GM19395 (cell line): ENCODE data around the gene KCNJ16.
A peak's percentile ranks its signal among the peaks of the same experiment; 100 is the strongest.

Experiments
- ATAC-seq: cut with Tn5 transposase; IDR thresholded peaks from one replicate; pipeline ENCODE4 v1.9.1; 2021; ENCODE audit warnings: mild to moderate bottlenecking, moderate library complexity; ENCODE audit not compliant: unreplicated experiment

Gene KCNJ16

DNA sequence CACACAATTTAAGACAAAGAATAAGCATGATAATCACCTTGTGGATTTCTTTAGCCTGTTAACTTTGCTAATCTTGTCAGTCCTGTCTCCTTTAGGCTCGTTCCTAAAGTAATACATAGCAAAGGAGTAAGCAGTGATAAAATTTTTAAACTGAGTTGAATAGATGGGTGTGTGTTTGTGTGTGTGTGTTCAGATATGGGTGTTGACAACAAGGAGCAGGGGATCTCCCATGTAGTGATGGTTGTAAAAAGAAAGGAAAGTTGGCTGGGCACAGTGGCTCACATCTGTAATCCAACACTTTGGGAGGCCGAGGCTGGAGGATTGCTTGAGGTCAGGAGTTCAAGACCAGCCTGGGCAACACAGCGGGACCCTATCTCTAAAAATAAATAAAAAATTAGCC, 49.7 kb downstream of the KCNJ16 start:
- ATAC-seq = no peak

DNA sequence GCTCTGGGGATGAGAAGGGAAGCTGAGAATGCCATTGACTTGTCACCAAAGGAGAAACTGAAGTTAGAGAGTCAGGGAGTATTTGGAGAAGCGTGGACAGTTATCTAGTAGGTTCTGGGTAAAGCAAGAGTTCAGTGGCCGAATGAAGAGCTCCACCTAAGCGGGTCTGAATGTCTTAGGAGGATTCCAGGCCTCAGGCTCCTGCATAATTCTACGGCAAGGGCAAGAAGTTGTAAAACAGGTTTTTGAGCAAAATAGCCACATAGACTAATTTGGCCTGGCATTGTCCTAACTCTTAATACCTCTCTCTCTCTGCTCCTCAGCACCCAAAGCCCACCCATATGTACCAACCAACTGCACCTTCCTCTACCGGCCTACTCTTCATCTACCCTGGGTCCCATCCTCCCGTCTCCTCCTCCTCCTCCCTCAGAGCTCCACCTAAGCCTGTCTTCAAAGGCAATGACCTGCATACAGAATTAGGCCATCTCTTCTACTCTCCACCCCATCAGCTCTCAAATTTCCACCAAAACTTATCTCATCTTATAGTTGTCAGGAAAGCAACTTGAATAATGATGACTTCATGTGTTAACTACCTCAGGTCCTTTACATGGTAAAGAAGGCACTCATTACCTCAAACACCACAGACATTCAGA, 52.3 kb downstream of the KCNJ16 start:
- no peak for ATAC-seq

DNA sequence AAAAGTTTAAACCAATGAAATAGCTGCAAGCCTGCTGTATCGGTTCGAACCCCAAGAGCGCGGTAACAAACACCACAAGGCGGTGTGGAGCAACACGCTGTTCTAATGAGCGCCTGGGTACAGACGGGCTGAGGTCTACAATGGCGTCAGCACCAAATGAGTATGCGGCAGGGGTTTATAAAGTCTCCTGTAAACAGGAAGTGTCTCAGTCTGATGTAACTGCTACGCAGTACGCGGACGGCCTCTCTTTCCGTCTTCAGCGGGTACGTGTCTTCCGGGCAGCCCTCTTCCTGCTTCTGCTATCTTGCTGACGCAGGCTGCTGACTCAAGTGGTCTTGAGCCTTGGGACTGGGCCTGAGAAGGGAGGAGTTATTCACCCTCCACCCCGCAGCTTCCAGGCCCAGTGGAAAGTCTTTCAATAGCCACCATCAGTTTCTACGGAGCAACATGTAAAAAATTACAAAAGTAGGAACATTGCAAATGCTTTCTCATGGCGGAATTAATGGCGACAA, 53.8 kb downstream of the KCNJ16 start:
- ATAC-seq = no peak

DNA sequence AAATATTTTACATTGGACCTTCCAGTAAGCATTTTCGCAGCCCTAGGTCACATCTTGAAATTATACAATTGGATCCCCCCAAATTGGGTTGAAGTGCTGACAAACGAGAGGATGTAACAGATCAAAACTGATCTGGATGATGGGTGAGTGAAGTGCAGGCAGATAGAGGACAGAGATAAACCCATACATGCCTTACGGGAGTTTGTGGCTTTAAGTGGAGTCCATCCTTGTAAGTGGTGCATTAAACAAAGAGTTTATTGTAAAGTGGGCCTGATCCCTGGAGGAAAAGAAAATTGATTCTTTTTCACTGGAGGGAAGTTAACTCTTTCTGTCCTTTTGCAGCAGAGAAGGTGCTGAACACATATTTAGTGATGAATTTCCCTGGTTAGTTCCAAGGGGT, 55.3 kb downstream of the KCNJ16 start:
- no peak for ATAC-seq

DNA sequence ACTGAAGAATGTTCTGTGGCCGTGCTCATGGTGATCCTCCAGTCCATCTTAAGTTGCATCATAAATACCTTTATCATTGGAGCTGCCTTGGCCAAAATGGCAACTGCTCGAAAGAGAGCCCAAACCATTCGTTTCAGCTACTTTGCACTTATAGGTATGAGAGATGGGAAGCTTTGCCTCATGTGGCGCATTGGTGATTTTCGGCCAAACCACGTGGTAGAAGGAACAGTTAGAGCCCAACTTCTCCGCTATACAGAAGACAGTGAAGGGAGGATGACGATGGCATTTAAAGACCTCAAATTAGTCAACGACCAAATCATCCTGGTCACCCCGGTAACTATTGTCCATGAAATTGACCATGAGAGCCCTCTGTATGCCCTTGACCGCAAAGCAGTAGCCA, 57.5 kb downstream of the KCNJ16 start:
- ATAC-seq = no peak

DNA sequence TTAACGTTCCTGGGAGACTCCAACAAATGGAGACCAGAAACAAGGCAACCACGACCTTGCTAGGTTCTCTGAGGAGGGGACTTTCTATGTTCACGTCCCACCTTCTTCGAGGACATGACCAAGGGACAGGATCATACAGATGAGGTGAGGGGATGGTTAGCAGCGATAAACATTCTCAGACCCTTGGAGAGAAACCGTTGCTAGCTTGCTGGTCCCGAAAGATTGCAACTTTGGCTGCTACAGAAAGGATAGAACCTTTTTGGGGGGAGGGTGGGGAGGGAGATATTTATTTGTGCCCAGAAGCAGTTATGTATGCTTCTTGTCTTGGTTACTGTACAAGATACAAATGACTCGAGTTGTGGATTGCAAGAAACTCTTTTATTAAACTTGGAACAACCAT, 59.0 kb downstream of the KCNJ16 start:
- ATAC-seq = no peak

DNA sequence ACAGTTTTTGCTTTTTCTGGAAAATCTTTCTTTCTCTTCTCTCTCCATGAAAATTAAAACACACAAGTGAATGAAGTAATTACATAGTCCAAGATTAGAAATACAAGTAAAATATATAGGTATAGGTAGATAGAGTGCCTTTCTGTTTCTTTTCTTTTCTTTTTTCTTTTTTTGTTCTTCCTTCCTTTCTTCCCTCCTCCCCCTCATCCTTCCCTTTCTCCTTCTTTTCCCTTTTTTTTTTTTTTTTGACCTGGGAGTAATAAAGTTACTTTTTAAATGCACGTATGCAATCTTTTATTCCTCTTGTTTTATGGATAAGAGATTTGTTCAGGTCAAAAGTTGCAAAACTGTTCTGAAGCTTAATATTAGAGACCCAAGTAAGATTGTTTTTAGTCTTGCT, 59.8 kb downstream of the KCNJ16 start:
- ATAC-seq = no peak

DNA sequence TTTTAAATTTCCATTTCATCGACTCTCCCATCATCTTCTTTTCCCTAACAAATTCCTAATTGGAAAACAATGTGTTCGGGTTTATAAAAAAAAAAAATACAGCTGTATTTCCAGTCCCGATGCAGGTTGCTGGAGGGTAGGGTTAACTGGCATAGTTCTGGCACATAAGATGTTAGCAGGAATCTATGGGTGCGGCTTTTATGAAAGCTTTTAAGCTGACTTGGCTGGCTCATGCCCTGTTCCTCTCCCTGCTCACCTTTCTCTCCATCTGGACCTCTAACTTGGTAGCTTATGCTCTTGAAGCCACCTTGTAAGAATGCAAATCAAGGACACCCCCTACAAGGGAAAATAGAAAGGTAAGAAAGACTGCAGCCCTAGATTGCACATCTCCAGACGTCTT, 61.1 kb downstream of the KCNJ16 start:
- ATAC-seq = no peak

DNA sequence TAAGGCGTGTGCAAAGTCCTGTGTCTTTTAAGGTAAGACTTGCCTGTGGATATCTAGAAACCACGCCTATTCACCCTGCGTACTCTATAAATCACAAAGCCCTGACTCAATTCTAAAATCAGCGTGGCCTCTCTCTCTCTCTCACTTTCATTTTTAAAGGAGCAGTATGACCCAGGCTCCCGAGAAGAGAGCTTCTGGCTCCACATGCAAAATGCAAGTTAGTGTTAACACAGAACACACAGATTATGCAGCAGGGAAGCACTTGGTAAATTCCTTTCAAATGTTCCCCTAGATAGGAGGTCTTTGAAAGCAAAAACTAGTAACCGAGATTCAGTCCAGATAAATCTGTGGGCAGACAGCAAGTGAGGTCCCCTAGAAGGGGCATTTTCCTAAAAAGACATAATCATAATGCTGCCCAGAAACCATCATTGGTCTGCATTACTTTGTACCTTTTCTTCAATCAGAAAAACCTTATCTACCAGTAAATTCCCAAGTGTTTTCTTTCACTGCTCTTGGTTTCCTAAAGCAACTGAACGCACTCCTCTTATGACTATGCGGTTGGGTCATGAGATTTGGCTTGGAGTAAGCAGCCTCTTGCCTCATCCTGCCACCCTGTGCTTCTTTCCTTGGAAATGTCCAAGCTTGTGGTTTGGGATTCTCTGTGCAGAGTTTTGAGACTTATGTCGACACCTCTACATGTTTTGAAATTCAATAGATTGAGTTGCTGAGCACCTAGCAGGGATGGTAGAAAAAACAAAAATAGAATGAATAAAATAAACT, 62.6 kb downstream of the KCNJ16 start:
- ATAC-seq = peak; percentile 100

DNA sequence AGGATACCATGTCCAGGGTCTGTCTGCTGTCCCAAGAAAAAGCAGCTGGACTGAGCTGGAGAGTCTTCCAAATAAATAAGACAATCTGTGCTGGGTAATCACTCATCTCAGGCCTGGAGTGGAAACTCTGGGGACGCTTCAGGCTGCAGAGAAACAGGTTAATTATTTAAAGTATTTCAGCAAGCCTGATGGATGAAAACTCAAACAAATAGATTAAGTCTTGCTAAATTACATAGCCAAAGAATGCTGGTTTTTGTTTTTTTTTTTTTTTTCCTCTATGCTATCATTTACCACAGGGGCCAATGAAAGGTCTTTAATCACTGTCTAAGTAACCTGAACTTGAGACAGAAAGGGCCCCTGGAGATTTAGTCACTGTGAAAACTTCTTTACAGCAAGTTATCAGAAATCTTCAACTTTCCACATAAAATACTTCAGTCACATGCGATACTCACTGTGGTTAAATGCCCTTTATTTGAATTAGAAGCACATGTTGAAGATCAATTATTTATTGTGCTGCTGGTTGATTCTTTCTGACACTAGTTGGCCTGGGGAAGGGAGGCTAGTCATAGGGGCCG, 63.4 kb downstream of the KCNJ16 start:
- ATAC-seq = no peak

DNA sequence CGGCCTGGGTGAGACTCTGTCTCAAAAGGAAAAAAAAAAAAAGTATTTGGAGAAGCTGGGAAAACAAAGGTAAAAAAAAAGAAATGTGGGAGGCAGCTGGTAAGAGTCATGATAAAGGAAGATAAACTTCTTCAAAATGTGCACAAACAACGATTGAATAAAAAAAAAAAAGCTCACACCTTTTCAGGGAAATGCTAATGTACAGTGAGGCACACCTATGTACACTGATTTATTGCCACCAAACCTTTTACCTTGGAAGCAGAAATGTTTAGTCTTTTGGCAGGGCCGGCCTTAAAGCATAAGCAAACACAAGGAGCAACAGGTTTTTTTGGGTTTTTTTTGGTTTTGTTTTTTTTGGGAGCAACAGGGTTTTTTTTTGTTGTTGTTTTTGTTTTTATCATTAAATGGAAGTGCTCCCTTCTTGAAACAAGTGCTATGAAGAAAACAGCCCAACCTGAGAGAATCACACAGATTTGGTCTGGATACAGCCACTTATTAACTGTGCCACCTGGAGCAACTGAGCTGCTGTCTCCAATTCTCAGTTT, 64.5 kb downstream of the KCNJ16 start:
- no peak for ATAC-seq

DNA sequence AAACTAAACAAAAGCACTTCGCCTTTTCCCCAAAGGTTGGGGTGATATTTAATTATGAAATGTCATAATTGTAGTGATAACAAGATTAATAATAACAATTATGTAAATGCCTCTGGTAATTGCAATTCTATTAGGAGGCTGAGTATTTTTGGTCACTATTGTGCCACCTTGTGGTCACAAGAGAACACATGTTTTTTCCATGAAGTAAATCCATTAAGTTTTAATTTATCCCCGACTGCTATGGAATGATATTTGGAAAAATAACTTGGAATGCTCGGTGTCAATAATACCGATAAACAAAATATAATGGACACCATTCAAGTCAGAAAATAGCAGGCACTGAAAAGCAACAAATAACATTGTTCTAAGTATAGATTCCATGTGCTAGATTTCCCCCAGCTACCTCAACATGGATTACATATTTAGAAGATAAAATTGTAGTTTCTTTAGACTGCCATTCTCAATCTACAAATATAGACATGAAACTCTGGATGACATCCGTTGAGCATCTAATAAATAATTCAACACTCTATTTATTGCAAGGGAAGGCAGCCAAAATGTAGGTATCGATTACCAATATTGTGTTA, 69.3 kb downstream of the KCNJ16 start:
- no peak for ATAC-seq

DNA sequence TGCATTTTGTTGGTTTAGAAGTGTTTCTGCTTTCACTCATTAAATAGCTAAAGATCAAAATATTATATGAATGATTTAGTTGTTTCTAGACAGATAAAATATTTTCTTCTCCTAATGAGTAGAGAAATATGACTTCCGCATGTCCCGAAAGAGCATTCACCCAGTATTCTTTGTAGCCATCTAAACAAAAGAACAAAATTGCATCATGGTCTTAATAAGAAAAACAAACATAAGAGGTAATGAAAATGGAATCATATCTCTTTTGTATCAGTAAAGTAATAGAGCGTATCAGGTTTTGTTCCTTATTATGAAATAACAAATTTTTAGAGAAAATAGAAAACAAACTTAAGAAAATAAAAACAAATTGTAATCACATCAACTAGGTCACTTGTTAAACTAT, 78.2 kb downstream of the KCNJ16 start:
- ATAC-seq = no peak

DNA sequence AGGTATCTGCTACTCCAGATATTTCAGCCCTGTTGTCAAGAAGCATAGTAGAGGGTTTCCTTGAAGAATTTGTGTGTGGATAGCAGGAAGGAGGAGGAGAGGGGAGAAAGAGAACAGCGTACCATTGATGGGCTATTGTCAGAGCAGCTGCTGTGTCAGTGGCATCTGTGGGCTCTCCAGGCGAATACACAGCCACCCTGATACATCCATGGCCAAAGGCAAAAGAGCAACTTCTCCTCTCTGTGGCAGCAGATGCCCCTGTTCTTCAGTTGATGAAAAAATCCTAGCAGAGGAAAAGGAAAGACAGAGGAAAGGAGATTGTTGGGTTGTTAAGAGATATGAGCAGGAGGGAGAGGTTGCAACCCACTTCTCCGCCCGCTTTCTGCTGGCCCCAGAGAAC, 82.1 kb downstream of the KCNJ16 start:
- no peak for ATAC-seq

DNA sequence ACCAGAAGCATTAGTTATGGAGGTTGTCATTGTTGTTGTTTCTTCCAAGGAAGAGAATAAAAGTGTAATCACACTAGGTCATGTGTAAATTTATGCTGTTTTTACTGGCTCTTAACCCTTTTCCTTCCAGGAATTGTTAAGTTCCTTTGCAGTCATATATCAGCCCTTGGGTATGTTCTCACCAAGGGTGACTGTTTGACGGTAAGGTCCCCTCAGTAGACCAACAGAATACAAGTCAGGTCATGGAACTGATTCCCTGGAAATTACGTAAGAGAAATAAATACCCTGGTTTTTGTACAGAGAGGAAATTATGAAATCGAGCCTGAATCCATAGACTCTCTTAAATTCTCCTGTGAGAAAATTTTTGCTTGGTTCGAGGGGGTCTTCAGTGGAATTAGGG, 83.2 kb downstream of the KCNJ16 start:
- ATAC-seq = no peak

DNA sequence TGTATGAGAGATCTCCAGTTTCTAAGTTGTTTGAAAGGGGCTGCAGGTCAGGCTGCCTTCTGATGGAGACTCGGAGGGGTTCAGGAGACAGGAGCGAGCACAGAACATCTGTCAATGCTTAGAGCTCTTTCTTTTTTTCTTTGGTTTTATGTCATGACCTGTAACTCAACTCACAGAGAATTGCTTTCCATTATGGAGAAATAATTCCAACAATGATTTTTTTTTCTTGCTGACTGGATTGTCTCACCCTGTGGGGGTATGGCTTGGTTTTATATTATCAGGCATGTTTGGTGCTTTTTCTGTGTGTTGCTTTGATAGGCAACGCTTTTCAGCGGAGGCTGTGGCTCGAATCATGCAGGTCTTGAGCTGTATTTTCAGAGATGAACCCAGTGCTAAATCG, 83.6 kb downstream of the KCNJ16 start:
- no peak for ATAC-seq

DNA sequence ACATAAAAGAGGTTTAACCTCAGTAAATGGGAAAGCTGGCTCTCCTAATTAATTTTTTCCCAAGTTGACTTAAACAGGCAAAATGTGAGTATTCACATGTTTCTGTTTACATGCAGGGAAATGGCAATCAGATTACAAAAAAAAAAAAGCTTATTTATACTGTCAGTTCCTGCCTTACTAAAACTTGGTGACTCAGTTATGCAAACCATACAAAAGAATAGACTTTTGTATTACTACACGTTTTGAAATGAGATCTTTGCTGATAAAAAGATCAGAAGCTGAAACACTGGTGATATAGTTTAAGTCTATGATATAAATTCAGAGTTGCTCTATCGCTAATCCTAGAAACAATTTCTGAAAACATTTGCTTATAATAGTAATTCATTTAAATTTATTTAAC, 85.0 kb downstream of the KCNJ16 start:
- ATAC-seq = no peak

DNA sequence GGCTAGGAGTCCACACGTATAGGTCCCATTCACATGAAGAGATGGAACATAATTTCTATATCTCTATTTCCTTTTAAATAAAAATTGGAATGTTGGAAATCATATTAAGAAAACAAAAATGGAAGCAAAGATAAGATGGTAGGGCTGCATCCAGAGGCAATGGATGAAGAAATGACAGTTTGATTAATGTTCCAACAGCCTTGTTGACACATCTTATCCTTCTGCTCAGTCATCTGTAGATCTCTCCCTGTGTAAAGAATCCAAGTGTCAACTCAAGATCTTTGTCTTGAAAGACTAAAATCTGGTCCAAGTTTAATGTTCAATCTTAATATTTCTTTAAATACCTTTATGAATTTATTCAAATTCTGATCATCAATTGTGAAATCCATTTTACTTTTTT, 86.5 kb downstream of the KCNJ16 start:
- no peak for ATAC-seq

DNA sequence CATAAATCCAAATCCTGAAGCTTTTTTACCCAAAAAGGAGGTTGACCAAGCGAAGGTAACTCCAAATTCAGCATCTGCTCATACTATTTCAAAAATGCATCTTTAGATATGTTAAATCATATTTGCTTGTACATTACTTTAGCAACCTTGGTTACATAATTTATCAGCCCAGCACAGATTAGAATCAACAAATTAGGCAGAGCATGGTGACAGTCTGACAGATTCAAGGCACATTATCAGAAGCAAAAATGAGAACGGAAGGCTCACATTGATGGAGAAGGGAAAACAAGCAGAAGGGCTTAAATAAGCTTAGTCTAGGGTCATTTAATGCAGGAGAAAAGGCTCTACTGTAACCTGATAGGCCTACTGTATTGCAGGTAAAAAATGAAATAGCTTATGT, 90.4 kb downstream of the KCNJ16 start:
- no peak for ATAC-seq

DNA sequence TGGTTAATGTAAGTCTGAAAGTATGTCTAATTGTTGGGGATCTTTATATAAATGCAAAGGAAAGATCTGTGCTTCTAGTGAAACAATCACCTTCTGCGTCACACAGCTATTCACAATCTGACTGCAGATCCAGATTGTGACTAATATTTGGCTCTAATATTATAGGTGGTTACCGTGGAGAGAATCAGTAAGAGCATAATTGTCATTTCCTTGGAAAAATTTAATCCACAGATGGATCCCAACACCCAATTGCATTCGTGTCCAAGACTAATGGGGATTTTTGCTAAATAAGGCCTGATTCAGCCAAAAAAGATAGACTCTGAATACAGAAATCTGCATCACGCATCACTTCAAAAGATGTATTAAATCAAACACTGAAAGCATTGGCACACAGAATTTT, 91.6 kb downstream of the KCNJ16 start:
- no peak for ATAC-seq
